ENCODE data around the gene TRIM51.
"Not testable (repeated sequence)": the region's sequence is repeated elsewhere in the genome, so short reads cannot be mapped to it uniquely, and the experiment has no call there.

The TRIM51 gene

GRCh38 chr11:55882997-55883396 lies at the start of gene TRIM51:
TSS of gene TRIM51 (plus strand) at chr11:55883297. CDS start at chr11:55885429, 2,132 bp downstream.
- not testable (repeated sequence) for DNase-seq

DNA sequence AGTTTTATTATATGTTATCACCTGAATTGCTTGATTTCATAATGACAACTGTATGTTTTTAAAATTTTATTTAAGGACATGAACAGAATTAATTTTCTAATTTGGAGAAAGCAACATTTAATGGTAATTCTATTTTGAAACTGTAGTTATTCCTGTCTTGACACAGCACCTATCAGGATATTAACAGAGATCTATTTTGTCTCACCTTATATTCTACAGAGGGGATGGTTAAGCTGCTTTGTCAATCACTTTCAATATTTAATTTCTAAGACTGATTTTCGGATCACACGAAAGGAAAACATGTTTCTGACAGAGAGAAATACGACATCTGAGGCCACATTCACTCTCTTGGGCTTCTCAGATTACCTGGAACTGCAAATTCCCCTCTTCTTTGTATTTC lies 44.6 kb upstream of the TRIM51 start, which contains the start of gene OR5D16:
OR5D16 (plus strand) TSS at position 301 of the 400 bp plus-strand sequence; CDS start at position 301, 0 bp downstream.
- no peak for DNase-seq

- DNase-seq, result no peak
These were observed 35.6 kb upstream of the TRIM51 start for GRCh38 chr11:55847453-55847852.

DNA sequence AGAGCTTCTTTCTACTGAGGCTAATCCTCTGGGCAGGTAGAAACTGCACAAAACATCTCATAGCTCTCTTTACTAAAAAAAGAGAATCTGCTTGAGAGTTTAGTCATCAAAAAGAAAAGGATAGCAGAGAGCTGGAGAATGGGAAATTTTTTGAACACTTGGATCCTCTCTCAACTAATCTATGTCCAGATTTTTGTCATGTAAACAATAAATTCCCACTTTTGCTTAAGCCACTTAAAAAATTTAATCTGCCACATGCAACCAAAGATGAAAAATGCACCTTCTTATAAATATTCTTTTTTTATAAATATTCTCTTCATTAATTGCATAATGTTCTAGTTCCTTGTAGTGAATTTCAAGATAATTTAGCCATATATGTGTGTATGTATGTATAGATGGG lies 34.1 kb upstream of the TRIM51 start:
- DNase-seq, result no peak

DNA sequence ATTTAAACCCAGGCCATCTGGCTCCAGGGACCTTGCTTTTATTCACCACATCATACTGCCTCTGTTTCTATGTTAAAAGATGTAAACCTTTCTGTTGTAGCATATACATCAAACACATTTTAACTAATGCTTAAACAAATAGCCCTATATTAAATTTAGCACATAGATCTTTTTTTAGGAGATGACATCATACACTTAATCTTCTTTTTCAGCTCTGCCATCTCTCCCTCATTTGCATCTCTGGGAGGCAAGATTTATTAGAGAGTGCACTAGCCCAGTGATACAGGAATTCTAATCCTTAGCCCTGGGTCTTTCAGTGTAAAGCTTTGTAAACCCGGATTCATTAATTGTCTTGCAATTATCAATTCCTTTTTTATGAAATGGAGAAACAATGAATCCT lies 31.0 kb upstream of the TRIM51 start:
- no peak for DNase-seq

DNA sequence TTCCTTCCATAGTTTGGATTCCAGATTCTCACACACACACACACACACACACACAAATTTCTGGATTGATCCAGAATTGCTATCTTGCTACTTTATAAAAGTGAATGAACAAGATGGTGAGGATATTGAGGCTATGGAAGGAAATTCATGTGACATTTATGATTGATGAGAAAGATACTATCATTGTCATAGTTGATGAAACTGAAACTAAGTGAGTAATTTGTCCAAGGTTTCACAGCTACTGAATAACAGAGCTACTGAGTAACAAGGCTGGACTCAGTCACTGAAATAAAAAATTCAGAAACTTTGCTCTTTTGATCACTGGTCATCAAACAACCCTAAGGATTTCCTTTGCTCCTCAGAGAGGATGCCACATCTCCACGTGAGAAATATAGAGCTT lies 28.4 kb upstream of the TRIM51 start:
- no peak for DNase-seq

GRCh38 chr11:55867354-55867753 lies 15.7 kb upstream of the TRIM51 start:
- not testable (repeated sequence) for DNase-seq

DNA sequence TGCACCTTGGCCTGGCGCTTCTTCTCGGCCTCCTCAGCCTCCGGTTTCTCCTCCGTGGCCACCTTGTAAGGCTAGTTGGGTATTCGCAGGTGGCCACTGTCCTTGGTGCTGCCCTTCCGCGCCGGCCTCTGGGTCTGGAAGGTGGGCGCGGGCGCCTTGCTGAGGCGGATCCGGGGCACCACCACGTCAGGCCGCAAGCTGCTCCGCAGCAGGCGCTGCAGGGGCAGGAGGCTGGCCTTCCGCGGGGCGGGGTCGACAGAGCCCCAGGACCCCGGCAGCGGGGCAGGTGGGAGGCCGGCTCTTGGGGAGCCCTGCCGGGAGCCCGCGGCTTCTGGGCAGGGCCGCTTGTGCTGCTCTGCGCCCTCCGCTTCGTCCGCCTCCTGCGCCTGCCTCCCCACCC lies 10.4 kb upstream of the TRIM51 start:
- DNase-seq, result not testable (repeated sequence)

- DNase-seq, result not testable (repeated sequence)
These were observed 10.0 kb upstream of the TRIM51 start for GRCh38 chr11:55873146-55873545.

DNA sequence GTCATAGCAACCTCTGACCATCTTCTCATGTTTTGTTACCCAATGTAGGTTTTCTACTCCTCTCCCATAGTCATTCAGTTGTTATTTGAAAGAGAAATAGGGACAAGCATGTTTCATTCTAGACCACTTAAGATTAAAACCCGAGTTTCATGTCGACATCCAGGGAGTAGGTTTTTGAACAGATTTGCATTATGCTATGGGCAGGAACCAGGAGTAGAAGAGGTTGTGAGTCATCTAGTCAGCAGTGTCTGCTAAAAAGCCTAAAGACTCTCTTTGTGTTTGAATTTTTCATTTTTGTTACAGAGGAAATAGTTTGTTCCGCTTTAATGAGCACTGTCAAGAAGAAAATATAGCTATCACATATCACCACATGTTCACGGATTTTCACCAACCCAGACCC lies 1.9 kb downstream of the TRIM51 start:
- DNase-seq, result not testable (repeated sequence)

DNA sequence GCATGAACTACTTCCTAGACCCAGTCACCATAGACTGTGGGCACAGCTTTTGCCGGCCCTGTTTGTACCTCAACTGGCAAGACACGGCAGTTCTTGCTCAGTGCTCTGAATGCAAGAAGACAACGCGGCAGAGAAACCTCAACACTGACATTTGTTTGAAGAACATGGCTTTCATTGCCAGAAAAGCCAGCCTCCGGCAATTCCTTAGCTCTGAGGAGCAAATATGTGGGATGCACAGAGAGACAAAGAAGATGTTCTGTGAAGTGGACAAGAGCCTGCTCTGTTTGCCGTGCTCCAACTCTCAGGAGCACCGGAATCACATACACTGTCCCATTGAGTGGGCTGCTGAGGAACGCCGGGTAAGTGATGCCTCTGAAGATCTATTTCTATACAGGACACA lies 2.4 kb downstream of the TRIM51 start:
- DNase-seq, result not testable (repeated sequence)

DNA sequence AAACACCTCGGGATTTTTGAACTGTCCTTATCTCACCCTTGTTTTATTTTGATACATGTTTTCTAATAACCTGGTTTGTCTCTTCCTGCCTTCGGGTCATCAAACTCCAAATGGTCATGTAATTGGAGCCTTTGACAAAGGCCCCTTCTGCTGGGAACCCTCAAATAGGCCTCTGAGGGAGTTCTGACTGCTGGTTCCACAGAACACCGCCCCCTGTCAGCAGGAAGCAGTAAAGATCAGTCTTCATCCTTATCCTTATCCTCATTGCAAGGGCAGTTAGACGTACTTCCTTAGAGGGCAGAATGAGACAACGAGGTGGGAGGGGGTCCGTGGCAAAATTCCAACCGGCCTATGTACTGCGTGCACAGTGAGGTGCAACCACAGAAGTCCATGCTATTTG lies 12.1 kb downstream of the TRIM51 start:
- DNase-seq, result no peak

DNA sequence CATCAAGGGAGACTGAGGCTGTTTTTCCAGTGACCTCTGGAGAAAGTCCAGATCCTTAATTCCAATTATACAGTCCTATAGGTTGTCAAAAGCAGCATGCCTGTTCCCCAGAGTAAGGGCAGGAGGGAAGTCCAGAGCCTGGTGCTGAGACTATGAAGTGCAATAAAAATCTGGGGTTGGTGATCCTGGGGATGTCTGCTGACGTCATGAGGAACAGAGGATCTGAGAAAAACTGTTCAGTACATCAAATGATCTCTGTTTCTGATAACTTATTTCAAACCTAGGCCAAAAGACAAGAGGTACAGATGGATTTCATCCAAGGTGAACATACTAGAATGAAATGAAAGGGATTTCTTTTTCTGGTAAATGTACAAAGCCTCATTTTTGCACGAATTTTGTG lies 19.2 kb downstream of the TRIM51 start:
- DNase-seq, result no peak

DNA sequence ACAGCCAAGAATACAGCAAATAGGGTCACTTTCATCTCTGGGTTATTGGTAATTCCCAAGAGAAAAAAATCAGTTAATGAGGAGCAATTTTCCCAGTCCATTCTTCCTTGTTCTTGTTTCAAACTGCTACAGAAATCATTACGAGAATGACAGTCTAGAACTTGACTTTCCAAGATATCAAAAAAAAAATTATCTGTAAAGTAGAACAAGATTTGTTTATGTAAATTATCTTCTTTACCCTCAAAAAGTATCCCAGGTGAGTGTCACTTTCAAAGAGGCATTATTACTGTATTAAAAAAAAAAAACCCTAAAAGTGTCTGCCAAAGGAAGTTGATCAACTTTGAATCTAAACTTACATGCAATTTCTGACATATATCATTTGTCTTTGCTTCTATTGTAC lies 31.4 kb downstream of the TRIM51 start, which contains the start of gene OR5W2:
OR5W2 (minus strand) TSS at position 101 of the 400 bp plus-strand sequence; CDS start at position 101, 0 bp downstream.
- no peak for DNase-seq

GRCh38 chr11:55920537-55920936 lies 37.4 kb downstream of the TRIM51 start:
- no peak for DNase-seq

- no peak for DNase-seq
These were observed 53.2 kb downstream of the TRIM51 start, which contains the start of gene OR5I1 for GRCh38 chr11:55936300-55936699. TSS of gene OR5I1 (minus strand) at chr11:55936400. CDS start at chr11:55936400, 0 bp downstream.
